GM18526 (cell line): ENCODE results near the gene SYT13.

ENCODE experiments used
- POLR2A ChIP-seq: IDR thresholded peaks from 3 replicates; pipeline ENCODE4 v1.6.1; 2011; ENCODE audit not compliant: insufficient read length; ENCODE audit errors: extremely low read depth

Gene SYT13

GRCh38 chr11:45320371-45320770 is 34.2 kb upstream of the SYT13 start:
- no peak for TF ChIP-seq POLR2A

- TF ChIP-seq POLR2A = no peak
Observed at GRCh38 chr11:45319077-45319476, 32.9 kb upstream of the SYT13 start.

- no peak for TF ChIP-seq POLR2A
Observed at GRCh38 chr11:45318516-45318915, 32.4 kb upstream of the SYT13 start.

- no peak for TF ChIP-seq POLR2A
Observed at GRCh38 chr11:45316258-45316657, 30.1 kb upstream of the SYT13 start.

DNA sequence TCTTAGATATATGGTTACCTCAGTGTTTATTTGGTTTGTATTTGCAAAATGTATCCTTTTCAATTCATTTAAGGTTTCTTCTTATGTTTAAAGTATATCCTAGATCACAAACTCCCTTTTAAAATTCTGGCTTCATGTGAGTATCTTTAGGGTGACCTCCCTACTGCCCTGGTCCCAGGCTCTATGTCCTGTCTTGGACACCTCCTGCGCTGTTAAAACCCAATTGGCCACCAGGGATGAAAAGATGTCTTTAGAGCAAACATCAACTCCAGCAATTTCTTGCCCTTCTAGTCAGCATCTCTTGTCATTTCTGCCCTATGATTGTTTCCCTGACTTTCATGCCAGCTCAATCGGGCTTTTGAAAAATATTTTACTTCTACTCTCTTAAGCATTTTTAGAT is 28.8 kb upstream of the SYT13 start:
- TF ChIP-seq POLR2A = no peak

- TF ChIP-seq POLR2A = no peak
Observed at GRCh38 chr11:45313171-45313865, 27.2 kb upstream of the SYT13 start.

- no peak for TF ChIP-seq POLR2A
Observed at GRCh38 chr11:45305874-45306623, 19.9 kb upstream of the SYT13 start.

DNA sequence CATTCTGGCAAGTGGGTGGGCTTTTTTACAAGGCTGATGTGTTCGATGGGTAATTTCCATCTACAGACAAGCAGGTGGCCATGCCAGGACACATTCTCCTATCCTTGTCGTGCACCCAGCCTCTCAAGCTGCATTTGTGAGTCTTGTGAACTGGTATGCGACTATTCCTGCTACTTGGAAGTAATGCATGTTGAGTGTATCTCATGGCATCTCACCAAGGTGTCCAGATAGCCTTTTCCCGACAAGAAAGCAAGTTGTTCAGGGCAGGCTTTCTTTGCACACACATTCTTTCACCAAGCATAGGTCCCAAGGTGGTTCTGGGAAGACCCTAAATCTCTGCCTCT is 18.8 kb upstream of the SYT13 start:
- no peak for TF ChIP-seq POLR2A

DNA sequence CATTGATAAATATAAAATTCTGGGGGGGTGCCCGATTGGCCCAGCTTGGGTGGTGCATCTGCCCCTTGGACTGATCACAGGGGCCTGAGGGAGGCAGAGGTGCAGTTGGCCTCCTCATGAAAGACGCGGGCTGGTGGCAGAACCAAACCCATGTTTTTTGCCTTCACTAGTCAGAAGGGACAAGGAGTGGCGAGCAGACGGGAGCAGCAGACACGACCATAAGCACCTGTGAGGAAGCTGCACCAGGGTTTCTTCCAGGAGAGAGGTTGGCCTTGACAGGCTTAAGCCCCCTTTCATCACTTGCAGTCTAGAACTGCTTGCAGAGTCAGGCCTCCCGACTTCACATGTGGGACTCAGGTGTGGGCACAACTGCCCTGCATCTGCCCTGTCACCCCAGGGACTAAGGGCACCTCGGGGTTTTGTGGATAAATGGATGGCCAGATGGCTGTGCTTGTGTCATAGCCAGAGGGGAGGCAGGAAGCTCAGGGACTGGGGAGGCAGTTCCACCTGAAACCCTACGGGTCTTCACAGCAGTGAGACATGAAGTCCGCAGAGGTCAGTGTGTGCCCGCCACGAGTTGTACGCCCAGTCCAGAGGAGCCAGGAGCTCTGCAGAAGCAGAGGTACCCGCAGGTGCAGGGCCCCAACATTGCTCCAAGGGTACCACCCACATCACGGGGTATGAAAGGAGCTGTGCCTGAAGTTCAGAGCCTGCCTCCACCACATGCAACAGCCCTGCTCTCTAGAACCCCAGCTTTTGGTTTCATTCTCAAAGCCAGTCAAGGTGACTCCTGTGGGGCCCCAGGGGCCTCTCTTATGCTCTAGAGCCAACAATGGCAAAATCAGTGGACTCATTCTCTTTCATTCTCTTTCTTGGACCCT is 18.2 kb upstream of the SYT13 start:
- no peak for TF ChIP-seq POLR2A

DNA sequence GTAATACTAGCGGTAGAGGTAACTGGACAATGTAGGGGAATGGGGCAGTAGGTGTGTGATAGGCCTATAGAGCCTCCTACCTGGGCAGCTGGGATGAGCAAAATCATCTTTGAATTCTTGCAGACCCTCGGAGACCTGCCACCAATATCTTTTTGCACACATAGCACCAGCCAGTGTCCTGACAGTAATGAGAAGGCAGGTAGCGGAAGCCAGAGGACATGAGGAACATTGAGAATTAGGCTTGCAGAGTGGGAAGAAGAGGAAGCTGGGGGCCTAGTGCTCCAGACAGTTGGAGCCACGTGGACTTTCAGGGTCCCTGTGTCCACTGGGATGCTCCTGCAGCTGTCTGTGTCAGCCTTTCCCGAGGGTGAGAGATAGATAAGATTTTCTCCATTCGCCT is 17.2 kb upstream of the SYT13 start:
- no peak for TF ChIP-seq POLR2A

DNA sequence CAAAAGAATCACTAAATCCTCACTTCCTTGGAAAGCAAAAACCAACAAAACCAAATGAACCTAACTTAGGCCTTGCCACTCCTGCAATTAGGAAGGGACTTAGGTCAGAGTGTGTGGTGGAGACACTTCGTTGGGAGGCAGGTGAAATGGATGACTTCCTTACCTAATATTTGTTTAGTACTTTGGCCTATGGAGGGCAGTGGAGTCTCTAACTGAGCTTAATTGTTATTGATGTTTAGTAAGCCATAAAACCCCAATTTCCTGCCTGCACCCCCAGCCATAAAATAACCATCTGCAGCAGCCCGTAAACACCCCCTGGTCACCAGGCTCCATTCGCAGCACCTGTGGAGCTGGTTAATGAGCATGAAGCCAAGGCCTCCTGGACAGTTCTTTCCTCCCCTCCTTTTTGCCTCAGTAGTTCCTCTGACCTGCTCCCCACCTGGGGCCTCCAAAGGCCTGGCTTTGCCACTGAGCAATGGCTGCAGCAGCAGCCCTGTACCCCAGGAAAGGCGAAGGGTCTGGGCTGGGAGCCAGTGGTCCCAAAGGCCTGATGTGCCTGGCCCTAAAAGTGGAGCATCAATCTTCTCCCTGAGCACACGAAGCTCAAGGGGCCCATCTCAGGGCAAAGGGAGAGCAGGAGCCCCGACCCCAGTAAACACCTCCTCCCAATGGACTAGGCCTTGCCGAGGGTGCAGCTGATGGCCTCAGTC is 15.6 kb upstream of the SYT13 start:
- no peak for TF ChIP-seq POLR2A

- TF ChIP-seq POLR2A = no peak
Observed at GRCh38 chr11:45300715-45301114, 14.6 kb upstream of the SYT13 start.

GRCh38 chr11:45298718-45299117 is 12.6 kb upstream of the SYT13 start:
- TF ChIP-seq POLR2A = no peak

- no peak for TF ChIP-seq POLR2A
Observed at GRCh38 chr11:45296075-45296474, 9.9 kb upstream of the SYT13 start.

DNA sequence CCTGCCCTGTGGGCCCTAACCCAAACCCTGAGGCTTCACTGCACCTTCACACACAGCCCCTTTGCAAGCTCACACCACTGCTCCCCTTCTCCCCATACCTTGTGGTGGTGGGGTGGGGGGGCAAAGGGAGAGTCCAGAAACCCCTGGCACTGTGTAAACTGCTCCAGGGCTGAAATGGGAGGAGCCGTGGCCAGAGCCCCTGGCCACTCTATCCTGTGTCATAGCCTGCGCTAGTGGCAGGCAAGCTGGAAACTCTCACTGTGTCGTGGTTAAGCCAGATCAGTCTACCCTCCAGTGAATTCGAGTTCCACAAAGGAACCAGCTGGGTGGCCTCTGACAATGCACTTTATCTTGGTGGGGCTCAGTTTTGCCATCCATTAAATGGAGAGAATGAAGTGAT is 8.4 kb upstream of the SYT13 start:
- no peak for TF ChIP-seq POLR2A
